ENCODE results near the gene DDX24.

DDX24 gene

GRCh38 chr14:94045563-94046345 lies 35.2 kb downstream of the DDX24 start:
- no peak for DNase-seq

- no peak for DNase-seq
Observed at GRCh38 chr14:94045101-94045500, 35.9 kb downstream of the DDX24 start.

- no peak for DNase-seq
Observed at GRCh38 chr14:94044476-94045091, 36.4 kb downstream of the DDX24 start.

GRCh38 chr14:94043756-94044475 lies 37.1 kb downstream of the DDX24 start:
- DNase-seq: no peak

GRCh38 chr14:94043111-94043755 lies 37.8 kb downstream of the DDX24 start:
- no peak for DNase-seq

- no peak for DNase-seq
Observed at GRCh38 chr14:94042433-94043091, 38.4 kb downstream of the DDX24 start.

GRCh38 chr14:94041551-94042346 lies 39.3 kb downstream of the DDX24 start:
- DNase-seq: no peak

GRCh38 chr14:94040796-94041195 lies 40.2 kb downstream of the DDX24 start:
- DNase-seq: no peak

GRCh38 chr14:94040247-94040646 lies 40.8 kb downstream of the DDX24 start:
- no peak for DNase-seq

GRCh38 chr14:94038921-94039629 lies 41.9 kb downstream of the DDX24 start:
- DNase-seq: no peak

GRCh38 chr14:94038510-94038909 lies 42.5 kb downstream of the DDX24 start:
- DNase-seq: no peak

GRCh38 chr14:94037954-94038353 lies 43.0 kb downstream of the DDX24 start:
- no peak for DNase-seq

GRCh38 chr14:94036313-94037167 lies 44.5 kb downstream of the DDX24 start:
- peak; percentile 55 for DNase-seq

GRCh38 chr14:94034886-94035285 lies 46.1 kb downstream of the DDX24 start:
- no peak for DNase-seq

GRCh38 chr14:94031883-94032279 lies 49.1 kb downstream of the DDX24 start:
- no peak for DNase-seq

GRCh38 chr14:94031161-94031882 lies 49.7 kb downstream of the DDX24 start:
- no peak for DNase-seq

GRCh38 chr14:94030571-94030970 lies 50.4 kb downstream of the DDX24 start:
- no peak for DNase-seq

GRCh38 chr14:94029671-94030203 lies 51.3 kb downstream of the DDX24 start:
- DNase-seq: no peak

- DNase-seq: no peak
Observed at GRCh38 chr14:94029265-94029664, 51.7 kb downstream of the DDX24 start.
